DND-41 (cell line): ENCODE results near the gene GORASP2.

Source experiments
- CTCF ChIP-seq: IDR thresholded peaks from 2 replicates; pipeline ENCODE4 v1.5.1; 2012; ENCODE audit warnings: borderline replicate concordance, low read length, moderate library complexity, mild to moderate bottlenecking; ENCODE audit not compliant: poor library complexity, severe bottlenecking; ENCODE audit errors: extremely low read depth
- EZH2 ChIP-seq: IDR thresholded peaks from 3 replicates; pipeline ENCODE4 v1.6.1; 2012; ENCODE audit warnings: borderline replicate concordance, low read depth, mild to moderate bottlenecking, moderate library complexity, low read length, inconsistent platforms; ENCODE audit not compliant: severe bottlenecking

- TF ChIP-seq EZH2 = no peak
- no peak for TF ChIP-seq CTCF
Measured at GRCh38 chr2:170887896-170888295, 41.2 kb upstream of the GORASP2 start.
